ENCODE results near the gene DMD.

Gene DMD

GRCh38 chrX:32525234-32525633, 686.1 kb downstream of the DMD start:
- TF ChIP-seq ZFX (IDR thresholded peaks at IDR 0.05): no peak
- no peak for TF ChIP-seq CTCF (conservative IDR thresholded peaks at IDR 0.05)
- H3K27ac ChIP-seq: no peak overlapping the region

- H3K27ac ChIP-seq: no peak overlapping the region
- TF ChIP-seq CTCF (conservative IDR thresholded peaks at IDR 0.05) (no peak), ZFX (IDR thresholded peaks at IDR 0.05) (no peak)
Measured at GRCh38 chrX:32524385-32524784, 687.0 kb downstream of the DMD start.

DNA sequence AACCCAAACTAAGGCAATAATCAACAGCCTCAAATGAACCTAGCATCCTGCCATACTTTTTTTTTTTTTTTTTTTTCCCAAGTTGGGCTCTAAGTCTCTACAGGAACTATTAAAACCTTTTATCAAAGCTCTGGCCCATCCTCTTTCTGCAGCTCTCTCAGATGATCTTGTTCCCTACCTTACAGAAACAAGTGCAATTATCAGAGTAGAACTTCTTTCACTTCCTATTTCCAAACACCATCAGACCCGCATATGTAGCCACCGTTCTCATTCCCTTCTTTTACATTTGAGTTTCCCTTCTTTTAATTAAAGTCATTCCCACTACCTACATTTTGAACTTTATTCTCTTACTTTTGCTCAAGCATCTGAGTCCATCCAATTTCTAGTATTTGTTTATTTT, 690.6 kb downstream of the DMD start:
- TF ChIP-seq ZFX (IDR thresholded peaks at IDR 0.05): no peak
- no peak for TF ChIP-seq CTCF (conservative IDR thresholded peaks at IDR 0.05)
- H3K27ac ChIP-seq: no peak overlapping the region

DNA sequence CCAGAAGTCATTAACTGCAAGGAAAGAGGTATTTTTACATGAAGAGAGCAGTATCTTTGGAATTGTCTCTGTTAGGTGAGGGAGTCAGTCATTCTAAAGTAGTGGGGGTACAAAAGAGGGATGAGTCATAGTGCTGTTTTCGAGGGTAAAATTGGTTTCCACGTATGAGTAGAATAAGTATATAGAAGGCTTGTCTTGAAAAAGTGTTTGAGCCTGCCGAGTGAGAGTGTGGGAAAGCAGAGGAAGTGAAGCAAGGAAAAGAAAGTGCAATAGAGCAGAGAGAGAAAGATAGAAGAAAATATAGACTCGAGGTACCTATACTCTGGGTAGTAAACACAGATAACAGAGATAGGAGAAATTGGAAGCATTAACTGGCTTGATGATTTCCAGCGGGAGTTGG, 696.4 kb downstream of the DMD start:
- H3K27ac ChIP-seq: no peak overlapping the region
- TF ChIP-seq ZFX (IDR thresholded peaks at IDR 0.05): no peak
- TF ChIP-seq CTCF (conservative IDR thresholded peaks at IDR 0.05): no peak

GRCh38 chrX:32501606-32502005, 709.7 kb downstream of the DMD start:
- TF ChIP-seq CTCF (conservative IDR thresholded peaks at IDR 0.05): no peak
- no peak for TF ChIP-seq ZFX (IDR thresholded peaks at IDR 0.05)
- H3K27ac ChIP-seq: no peak overlapping the region

- no peak for TF ChIP-seq CTCF (conservative IDR thresholded peaks at IDR 0.05)
- no peak for TF ChIP-seq ZFX (IDR thresholded peaks at IDR 0.05)
- H3K27ac ChIP-seq: no peak overlapping the region
Measured at GRCh38 chrX:32496671-32497070, 714.7 kb downstream of the DMD start.

- TF ChIP-seq ZFX (IDR thresholded peaks at IDR 0.05) (no peak), CTCF (conservative IDR thresholded peaks at IDR 0.05) (no peak)
- H3K27ac ChIP-seq: no peak overlapping the region
Measured at GRCh38 chrX:32495855-32496254, 715.5 kb downstream of the DMD start.

Measured in C4-2B (cell line).